ENCODE data around the gene CYBB.

DNA sequence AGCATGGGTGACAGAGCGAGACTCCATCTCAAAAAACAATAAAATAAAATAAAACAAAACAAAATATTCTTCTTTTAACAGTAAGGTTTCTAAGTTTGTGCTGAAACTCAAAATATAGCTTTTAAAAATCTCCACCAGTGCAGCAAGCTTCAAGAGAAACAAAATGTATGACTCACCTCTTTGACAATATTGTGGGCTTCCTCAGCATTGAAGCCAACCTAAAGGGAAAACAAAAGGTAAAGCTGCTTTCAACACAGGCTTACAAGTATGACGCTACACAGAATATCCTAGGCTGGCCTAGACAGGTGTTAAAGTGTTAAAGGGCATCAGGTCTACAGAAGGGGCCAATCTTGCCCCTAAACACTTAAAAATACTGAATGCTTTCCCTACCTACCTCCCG lies 66.3 kb downstream of the CYBB start:
- TF ChIP-seq, protein P1, sequence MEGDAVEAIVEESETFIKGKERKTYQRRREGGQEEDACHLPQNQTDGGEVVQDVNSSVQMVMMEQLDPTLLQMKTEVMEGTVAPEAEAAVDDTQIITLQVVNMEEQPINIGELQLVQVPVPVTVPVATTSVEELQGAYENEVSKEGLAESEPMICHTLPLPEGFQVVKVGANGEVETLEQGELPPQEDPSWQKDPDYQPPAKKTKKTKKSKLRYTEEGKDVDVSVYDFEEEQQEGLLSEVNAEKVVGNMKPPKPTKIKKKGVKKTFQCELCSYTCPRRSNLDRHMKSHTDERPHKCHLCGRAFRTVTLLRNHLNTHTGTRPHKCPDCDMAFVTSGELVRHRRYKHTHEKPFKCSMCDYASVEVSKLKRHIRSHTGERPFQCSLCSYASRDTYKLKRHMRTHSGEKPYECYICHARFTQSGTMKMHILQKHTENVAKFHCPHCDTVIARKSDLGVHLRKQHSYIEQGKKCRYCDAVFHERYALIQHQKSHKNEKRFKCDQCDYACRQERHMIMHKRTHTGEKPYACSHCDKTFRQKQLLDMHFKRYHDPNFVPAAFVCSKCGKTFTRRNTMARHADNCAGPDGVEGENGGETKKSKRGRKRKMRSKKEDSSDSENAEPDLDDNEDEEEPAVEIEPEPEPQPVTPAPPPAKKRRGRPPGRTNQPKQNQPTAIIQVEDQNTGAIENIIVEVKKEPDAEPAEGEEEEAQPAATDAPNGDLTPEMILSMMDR (IDR thresholded peaks at IDR 0.05) = no peak
- no peak for TF ChIP-seq POLR2A (IDR thresholded peaks at IDR 0.05)
- TF ChIP-seq POLR2AphosphoS5 (IDR thresholded peaks at IDR 0.05) = no peak
